T1000 (cell line): ENCODE data around the gene INSL3.
"Not testable (repeated sequence)": the region's sequence is repeated elsewhere in the genome, so short reads cannot be mapped to it uniquely, and the experiment has no call there.

Experiments used
- DNase-seq: peaks from one replicate; lab custom pipeline; 2025; ENCODE audit warnings: mixed read lengths; lab: John Stamatoyannopoulos, UW

INSL3 gene

GRCh38 chr19:17812099-17812498, 9.2 kb downstream of the INSL3 start:
- no peak for DNase-seq

- DNase-seq: no peak
Measured at GRCh38 chr19:17811681-17812080, 9.6 kb downstream of the INSL3 start.

- DNase-seq: no peak
Measured at GRCh38 chr19:17811103-17811502, 10.2 kb downstream of the INSL3 start.

GRCh38 chr19:17807731-17808316, 13.5 kb downstream of the INSL3 start:
- no peak for DNase-seq

- no peak for DNase-seq
Measured at GRCh38 chr19:17806945-17807344, 14.4 kb downstream of the INSL3 start.

- DNase-seq: no peak
Measured at GRCh38 chr19:17805427-17805826, 15.9 kb downstream of the INSL3 start.

- no peak for DNase-seq
Measured at GRCh38 chr19:17803264-17803896, 17.9 kb downstream of the INSL3 start.

- no peak for DNase-seq
Measured at GRCh38 chr19:17802137-17802858, 19.0 kb downstream of the INSL3 start.

- DNase-seq: not testable (repeated sequence)
Measured at GRCh38 chr19:17798599-17798998, 22.7 kb downstream of the INSL3 start.

- DNase-seq: peak; percentile 57
Measured at GRCh38 chr19:17797424-17798201, 23.7 kb downstream of the INSL3 start.

GRCh38 chr19:17796838-17797423, 24.4 kb downstream of the INSL3 start:
- DNase-seq: no peak

GRCh38 chr19:17796013-17796837, 25.1 kb downstream of the INSL3 start:
- no peak for DNase-seq

- no peak for DNase-seq
Measured at GRCh38 chr19:17795495-17795856, 25.8 kb downstream of the INSL3 start.

GRCh38 chr19:17794731-17795494, 26.4 kb downstream of the INSL3 start, which contains the start of gene B3GNT3:
B3GNT3 (plus strand) TSS chr19:17795138; CDS start chr19:17807808, 12,670 bp downstream.
- no peak for DNase-seq

GRCh38 chr19:17794412-17794730, 26.9 kb downstream of the INSL3 start:
- no peak for DNase-seq

- DNase-seq: no peak
Measured at GRCh38 chr19:17790059-17790780, 31.1 kb downstream of the INSL3 start.

- no peak for DNase-seq
Measured at GRCh38 chr19:17788632-17789031, 32.7 kb downstream of the INSL3 start.

- no peak for DNase-seq
Measured at GRCh38 chr19:17787274-17787913, 33.9 kb downstream of the INSL3 start.
